GM19467 (cell line): Measurements from ENCODE around the gene MRGPRD.

Source experiments
- ATAC-seq: cut with Tn5 transposase; IDR thresholded peaks from one replicate; pipeline ENCODE4 v1.9.1; 2021; ENCODE audit warnings: mild to moderate bottlenecking, moderate library complexity; ENCODE audit not compliant: unreplicated experiment

Gene MRGPRD

DNA sequence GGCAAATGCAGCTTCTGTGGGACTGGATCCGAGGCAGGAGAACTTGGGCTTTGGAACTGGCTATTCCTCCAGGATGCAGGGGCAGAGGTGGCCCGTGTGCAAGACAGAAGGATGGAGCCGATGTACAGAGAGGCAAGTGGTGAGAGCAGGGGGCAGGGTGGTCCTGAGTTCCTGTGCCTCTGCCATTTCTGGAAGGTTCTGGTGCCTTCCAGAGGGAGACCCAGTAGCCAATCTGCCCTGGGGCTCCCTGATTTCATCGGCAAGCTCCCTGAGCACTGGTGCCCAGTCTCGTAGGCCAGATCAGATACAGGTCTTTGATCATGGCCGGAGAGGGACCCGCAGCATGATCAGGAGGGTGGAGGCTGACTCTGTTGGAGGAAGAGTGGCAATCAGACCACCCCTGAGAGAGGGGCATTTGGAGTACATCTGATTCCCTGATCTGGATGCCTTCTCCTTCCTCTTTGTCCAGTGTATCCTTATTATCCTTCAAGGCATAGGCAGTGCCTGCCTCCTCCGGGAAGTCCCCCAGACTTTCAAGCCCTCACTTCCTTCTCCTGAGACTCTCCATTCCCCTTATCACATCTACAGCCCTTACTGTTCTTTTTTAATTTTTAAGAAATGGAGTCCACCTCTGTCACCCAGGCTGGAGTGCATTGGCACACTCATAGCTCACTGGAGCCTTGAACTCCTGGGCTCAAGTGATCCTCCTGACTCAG, 9.7 kb downstream of the MRGPRD start:
- ATAC-seq, result no peak

- ATAC-seq, result no peak
Measured at GRCh38 chr11:68969386-68969785, 11.4 kb downstream of the MRGPRD start.

GRCh38 chr11:68968306-68969250, 12.2 kb downstream of the MRGPRD start:
- no peak for ATAC-seq

GRCh38 chr11:68966894-68967780, 13.6 kb downstream of the MRGPRD start:
- no peak for ATAC-seq

GRCh38 chr11:68965901-68966853, 14.6 kb downstream of the MRGPRD start:
- ATAC-seq, result no peak

- no peak for ATAC-seq
Measured at GRCh38 chr11:68963779-68964178, 17.0 kb downstream of the MRGPRD start.

GRCh38 chr11:68962527-68963250, 18.1 kb downstream of the MRGPRD start:
- no peak for ATAC-seq

GRCh38 chr11:68961245-68961644, 19.5 kb downstream of the MRGPRD start:
- no peak for ATAC-seq

- no peak for ATAC-seq
Measured at GRCh38 chr11:68960294-68961071, 20.3 kb downstream of the MRGPRD start.

GRCh38 chr11:68959465-68960293, 21.1 kb downstream of the MRGPRD start:
- no peak for ATAC-seq

- ATAC-seq, result no peak
Measured at GRCh38 chr11:68958211-68958610, 22.6 kb downstream of the MRGPRD start.

- no peak for ATAC-seq
Measured at GRCh38 chr11:68956547-68957254, 24.1 kb downstream of the MRGPRD start.

DNA sequence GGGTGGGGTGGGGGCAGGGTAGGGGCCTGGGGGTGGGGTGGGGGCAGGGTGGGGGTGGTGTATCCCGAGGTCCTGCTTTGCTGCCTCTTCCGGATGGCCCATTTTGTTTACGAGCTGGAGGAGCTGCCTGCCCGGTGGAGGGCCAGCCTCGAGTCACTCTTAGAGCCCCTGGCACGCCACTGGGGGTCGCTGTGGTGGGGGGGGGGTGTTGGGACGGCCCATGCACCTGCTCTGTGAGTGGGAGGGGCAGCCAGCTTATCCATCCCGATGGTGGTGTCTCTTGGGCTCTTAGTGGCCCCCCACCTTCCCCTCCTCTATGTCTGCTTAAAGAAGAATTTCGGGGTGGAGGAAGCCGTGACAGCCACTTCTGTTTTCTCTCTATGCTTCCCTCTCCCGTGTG, 24.6 kb downstream of the MRGPRD start:
- ATAC-seq, result no peak

GRCh38 chr11:68955607-68955958, 25.2 kb downstream of the MRGPRD start:
- ATAC-seq, result no peak

DNA sequence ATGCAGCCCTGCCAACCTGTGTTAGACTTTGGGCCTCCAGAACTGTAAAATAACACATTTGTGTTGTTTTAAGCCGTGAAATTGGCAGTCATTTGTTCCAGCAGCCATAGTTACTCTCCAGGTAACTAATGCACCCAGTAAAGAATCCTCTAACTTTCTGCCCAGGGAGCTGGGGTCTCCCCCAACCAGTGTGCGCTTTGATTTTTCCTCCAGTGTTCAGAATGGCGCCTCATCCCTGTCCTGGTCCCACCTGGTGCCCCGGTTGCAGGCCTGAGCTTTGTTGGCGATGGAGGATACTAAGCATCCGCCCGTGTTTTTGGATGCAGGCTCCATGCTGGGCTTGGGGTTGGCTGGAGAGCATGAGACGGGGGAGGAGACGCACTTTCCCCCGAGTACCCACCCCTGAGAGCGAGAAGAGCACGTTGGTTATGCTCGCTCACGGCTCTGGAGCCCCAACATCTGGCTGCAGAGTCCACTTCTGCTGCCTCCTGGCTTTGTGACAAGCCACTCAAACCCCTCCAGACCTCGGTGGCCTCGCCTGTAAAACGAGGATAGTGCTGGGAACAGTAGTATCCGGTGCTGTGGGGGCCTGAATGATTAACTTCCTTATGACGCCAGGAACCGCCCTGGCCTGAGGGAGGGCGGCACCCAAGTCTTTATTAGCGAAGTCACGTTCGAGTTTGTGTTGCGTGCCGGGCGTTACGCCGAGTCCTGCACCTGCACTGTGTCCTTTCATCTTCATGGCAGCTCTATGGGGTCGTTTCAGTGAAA, 25.8 kb downstream of the MRGPRD start:
- ATAC-seq, result no peak

DNA sequence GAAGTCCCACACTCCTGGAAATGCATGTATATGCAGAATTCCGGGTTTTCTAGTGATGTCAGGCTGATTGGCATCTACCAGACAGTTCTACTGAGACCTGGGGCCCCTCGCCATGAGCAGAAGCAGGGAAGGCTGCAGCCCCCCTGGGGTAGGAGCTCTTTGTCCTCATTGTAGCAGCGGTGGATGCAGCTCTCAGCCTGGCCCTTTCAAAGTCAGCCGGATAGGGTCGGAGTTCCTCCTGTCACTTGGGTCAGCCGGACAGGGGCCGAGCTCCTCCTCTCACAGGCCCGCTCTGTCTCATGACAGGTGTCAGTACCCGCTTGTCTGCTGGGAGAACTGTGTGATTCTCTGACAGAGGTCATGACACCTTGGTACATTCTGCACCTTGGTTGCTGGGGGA, 30.0 kb downstream of the MRGPRD start:
- ATAC-seq, result no peak
